OCI-LY7 (cell line): ENCODE data around the gene MBL2.

Source experiments
- EZH2phosphoT487 ChIP-seq: fragments of 200-600 bp; sonication (generic); IDR thresholded peaks from 2 replicates; pipeline ENCODE4 v1.6.1; 2018; ENCODE audit warnings: low read depth, borderline replicate concordance, mild to moderate bottlenecking, mixed run types, antibody characterized with exemption, low read length, moderate library complexity, mixed read lengths
- TF ChIP-seq, protein P1 (sequence below): fragments of 200-600 bp; sonication (generic); conservative IDR thresholded peaks from 2 replicates; pipeline ENCODE4 v1.5.1; 2014; ENCODE audit warnings: mild to moderate bottlenecking, antibody characterized with exemption, low read length, moderate library complexity, mixed read lengths

GRCh38 chr10:52777414-52777813 lies 4.8 kb upstream of the MBL2 start:
- no peak for TF ChIP-seq EZH2phosphoT487
- TF ChIP-seq, protein P1, sequence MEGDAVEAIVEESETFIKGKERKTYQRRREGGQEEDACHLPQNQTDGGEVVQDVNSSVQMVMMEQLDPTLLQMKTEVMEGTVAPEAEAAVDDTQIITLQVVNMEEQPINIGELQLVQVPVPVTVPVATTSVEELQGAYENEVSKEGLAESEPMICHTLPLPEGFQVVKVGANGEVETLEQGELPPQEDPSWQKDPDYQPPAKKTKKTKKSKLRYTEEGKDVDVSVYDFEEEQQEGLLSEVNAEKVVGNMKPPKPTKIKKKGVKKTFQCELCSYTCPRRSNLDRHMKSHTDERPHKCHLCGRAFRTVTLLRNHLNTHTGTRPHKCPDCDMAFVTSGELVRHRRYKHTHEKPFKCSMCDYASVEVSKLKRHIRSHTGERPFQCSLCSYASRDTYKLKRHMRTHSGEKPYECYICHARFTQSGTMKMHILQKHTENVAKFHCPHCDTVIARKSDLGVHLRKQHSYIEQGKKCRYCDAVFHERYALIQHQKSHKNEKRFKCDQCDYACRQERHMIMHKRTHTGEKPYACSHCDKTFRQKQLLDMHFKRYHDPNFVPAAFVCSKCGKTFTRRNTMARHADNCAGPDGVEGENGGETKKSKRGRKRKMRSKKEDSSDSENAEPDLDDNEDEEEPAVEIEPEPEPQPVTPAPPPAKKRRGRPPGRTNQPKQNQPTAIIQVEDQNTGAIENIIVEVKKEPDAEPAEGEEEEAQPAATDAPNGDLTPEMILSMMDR, result no peak
